ENCODE results near the gene CCN5.
"Not testable (repeated sequence)": the region's sequence is repeated elsewhere in the genome, so short reads cannot be mapped to it uniquely, and the experiment has no call there.

The CCN5 gene

GRCh38 chr20:44756011-44756688, 41.0 kb downstream of the CCN5 start:
- no peak for DNase-seq (ENCODE audit: low read depth in 1 of 2, low spot score in 1 of 2)

- no peak for DNase-seq (ENCODE audit: low read depth in 1 of 2, low spot score in 1 of 2)
Measured at GRCh38 chr20:44756956-44757355, 41.8 kb downstream of the CCN5 start.

DNA sequence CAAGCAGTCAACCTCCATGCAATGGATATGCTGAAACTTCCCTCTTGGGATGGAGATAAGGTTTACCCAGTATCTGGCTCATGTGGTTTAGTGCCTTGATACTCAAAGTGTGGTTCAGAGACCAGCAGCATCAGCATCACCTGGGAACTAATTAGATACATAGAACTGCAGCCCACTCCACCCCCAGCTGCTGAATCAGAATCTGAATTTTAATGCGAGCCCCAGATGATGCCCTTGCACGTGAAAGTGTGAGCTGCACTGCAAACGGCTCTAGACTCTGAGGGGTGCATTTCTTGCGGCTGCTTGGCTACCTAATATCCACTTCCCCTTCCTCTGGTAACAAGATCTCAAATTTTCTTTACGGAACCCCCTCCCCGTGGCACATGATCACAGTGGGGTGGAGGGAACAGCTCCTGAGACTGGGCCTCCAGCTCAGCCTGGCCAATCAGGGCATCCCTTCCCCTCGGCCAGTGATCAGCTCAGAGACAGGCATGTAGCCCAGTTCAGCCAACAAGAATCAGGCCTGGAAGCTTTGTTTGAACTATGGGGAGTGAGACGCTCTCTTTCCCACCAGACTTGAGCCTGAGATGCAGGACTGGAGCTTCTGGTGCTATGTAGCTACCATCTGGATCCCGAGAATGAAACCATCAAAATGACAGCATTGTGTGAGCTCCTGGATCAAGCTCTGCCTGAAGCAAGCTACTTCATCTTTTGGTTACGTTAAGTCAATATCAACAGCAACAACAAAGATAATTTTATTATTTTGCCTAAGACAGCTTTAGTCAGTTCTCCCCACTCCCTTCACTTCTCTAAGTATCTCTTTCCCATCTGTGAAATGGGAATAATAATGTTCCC, 43.3 kb downstream of the CCN5 start:
- no peak for DNase-seq (ENCODE audit: low read depth in 1 of 2, low spot score in 1 of 2)

DNA sequence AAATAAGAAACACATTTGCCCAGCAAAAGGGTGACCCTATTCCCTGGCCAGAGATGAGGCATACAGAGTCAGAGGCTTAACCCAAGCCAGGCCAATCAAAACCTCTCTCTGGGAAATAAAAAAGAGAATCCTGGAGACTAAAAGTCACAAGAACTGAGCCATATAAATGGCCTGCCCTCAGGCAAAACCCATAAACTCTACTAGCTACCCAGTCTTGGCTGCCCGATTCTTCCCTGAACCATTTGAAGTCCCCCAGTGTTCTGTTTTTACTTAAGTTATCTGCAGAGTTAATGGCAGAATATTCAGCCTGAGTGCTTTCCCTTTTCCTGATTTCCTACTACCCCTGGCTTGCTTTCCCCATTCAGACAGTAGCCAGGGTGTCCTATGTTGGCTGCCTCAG, 44.4 kb downstream of the CCN5 start:
- no peak for DNase-seq (ENCODE audit: low read depth in 1 of 2, low spot score in 1 of 2)

GRCh38 chr20:44761423-44761822, 46.3 kb downstream of the CCN5 start:
- no peak for DNase-seq (ENCODE audit: low read depth in 1 of 2, low spot score in 1 of 2)

DNA sequence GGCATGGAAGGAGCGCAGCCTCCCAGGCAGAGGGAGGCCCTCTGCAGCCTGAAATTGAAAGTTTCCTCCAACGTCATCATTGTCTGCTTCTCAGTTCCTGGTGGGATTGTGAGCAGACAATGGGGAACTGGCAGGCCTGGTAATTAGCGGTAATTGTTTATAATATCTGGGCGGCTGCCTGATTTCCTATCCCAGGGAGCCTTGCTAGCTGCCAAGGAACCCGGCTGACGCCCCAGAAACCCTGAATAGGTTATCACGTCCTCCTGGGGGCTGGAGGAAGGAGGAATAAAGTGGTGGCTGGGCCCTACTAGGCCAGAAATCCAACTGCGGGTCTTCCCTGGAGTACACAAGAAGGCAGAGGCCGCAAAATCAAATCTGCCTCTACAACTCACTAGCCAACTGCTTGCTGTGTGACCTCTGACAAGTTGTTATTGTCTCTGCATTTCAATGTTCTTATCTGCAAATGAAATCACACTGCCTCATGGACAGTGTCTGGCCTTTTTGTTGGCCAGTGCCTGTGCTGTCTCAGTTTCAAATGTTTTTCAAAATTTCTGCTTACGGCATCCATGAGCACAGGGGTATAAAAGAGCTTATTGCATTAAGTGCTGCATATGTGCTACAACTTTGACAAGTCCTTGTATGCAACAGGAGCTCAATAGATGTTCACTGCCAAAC, 47.4 kb downstream of the CCN5 start:
- DNase-seq (ENCODE audit: low read depth in 1 of 2, low spot score in 1 of 2) = no peak

- DNase-seq (ENCODE audit: low read depth in 1 of 2, low spot score in 1 of 2) = not testable (repeated sequence)
Measured at GRCh38 chr20:44763798-44764197, 48.6 kb downstream of the CCN5 start.

GRCh38 chr20:44765091-44765490, 49.9 kb downstream of the CCN5 start:
- DNase-seq (ENCODE audit: low read depth in 1 of 2, low spot score in 1 of 2) = no peak

GRCh38 chr20:44765701-44766347, 50.7 kb downstream of the CCN5 start:
- no peak for DNase-seq (ENCODE audit: low read depth in 1 of 2, low spot score in 1 of 2)

GRCh38 chr20:44768256-44768655, 53.1 kb downstream of the CCN5 start:
- DNase-seq (ENCODE audit: low read depth in 1 of 2, low spot score in 1 of 2) = no peak

GRCh38 chr20:44768854-44769480, 53.8 kb downstream of the CCN5 start:
- DNase-seq (ENCODE audit: low read depth in 1 of 2, low spot score in 1 of 2) = no peak

DNA sequence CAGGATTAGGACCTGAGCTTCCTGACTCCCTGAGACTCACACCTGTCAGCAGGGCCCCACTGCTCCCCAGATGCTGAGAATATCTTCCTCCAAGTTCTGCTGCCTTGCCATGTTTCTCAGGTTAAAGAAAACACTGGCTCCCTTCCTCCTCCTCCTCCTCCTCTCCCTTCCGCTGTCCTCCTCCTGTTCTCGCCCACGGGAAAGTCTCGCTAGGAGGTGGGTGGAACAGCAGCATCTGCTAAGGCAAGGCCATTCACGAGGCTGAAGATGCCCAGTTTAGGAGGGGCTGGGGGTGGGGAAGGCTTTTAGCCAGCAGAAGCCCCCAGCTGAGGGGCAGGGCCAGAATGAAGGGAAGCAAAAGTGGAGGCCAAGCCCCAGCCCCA, 54.3 kb downstream of the CCN5 start:
- DNase-seq (ENCODE audit: low read depth in 1 of 2, low spot score in 1 of 2) = no peak

- no peak for DNase-seq (ENCODE audit: low read depth in 1 of 2, low spot score in 1 of 2)
Measured at GRCh38 chr20:44770484-44771171, 55.5 kb downstream of the CCN5 start.

DNA sequence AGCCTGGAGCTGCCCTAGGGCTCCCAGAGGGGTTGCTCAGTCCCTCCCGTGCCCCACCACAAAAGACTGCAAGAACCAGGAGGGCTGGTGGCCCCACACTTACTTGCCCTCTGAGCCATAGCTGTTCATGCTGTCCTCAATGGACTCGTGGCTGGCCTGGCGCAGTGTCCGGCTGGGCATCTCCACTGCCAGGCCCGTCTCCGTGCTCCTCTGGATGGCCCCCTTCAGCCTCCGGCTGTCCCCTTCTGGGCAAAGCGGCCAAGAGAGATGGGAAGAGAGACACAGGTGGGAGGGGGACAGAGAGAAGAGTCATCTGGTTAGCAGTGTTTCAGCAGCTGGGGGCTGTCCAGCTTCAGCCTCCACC, 56.0 kb downstream of the CCN5 start:
- no peak for DNase-seq (ENCODE audit: low read depth in 1 of 2, low spot score in 1 of 2)

DNA sequence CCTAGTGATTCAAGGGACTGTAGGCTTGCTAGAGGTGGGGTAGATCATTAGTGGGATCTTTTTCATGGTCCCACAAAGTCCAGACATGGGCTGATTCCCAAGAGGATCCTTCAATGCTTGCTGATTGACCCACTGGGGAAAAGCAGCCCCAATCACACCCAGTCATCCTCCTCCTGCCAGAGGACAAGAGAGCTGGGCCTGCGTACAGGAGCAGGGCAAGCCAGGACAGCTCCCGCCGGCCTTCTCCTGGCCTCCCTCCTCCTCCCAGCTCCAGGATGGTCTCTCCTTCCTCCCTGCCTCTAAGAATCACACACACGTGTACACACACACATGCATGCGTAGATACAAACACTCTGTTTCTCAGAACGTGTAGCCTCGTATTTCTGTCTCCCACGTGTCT, 57.5 kb downstream of the CCN5 start:
- no peak for DNase-seq (ENCODE audit: low read depth in 1 of 2, low spot score in 1 of 2)

- no peak for DNase-seq (ENCODE audit: low read depth in 1 of 2, low spot score in 1 of 2)
Measured at GRCh38 chr20:44773070-44773829, 58.1 kb downstream of the CCN5 start.

GRCh38 chr20:44776980-44777379, 61.8 kb downstream of the CCN5 start:
- DNase-seq (ENCODE audit: low read depth in 1 of 2, low spot score in 1 of 2) = no peak

Data from activated T-helper 1 cell treated with anti-CD3 and anti-CD28 coated beads, Interleukin-2, amount 50 U/mL, for 16 hours (primary cell).